AG09309 (cell line): ENCODE measurements around the gene NIPA2.

ENCODE experiments used
- DNase-seq: peaks from one replicate; pipeline ENCODE4 v3.0.0-alpha.2; 2010; ENCODE audit warnings: low read depth
- H3K4me3 ChIP-seq: 2 replicates; pipeline ENCODE4 v1.5.1; 2011; ENCODE audit warnings: mild to moderate bottlenecking, low read depth, low read length, moderate library complexity; ENCODE audit not compliant: control insufficient read depth
- TF ChIP-seq, protein P1 (sequence below): IDR thresholded peaks from 2 replicates; pipeline ENCODE4 v1.5.1; 2011; ENCODE audit warnings: mild to moderate bottlenecking, low read depth, low read length, inconsistent platforms; ENCODE audit not compliant: insufficient read depth, control insufficient read depth; ENCODE audit errors: missing control alignments

NIPA2 gene

GRCh38 chr15:22904736-22905135 lies 66.3 kb downstream of the NIPA2 start:
- TF ChIP-seq, protein P1, sequence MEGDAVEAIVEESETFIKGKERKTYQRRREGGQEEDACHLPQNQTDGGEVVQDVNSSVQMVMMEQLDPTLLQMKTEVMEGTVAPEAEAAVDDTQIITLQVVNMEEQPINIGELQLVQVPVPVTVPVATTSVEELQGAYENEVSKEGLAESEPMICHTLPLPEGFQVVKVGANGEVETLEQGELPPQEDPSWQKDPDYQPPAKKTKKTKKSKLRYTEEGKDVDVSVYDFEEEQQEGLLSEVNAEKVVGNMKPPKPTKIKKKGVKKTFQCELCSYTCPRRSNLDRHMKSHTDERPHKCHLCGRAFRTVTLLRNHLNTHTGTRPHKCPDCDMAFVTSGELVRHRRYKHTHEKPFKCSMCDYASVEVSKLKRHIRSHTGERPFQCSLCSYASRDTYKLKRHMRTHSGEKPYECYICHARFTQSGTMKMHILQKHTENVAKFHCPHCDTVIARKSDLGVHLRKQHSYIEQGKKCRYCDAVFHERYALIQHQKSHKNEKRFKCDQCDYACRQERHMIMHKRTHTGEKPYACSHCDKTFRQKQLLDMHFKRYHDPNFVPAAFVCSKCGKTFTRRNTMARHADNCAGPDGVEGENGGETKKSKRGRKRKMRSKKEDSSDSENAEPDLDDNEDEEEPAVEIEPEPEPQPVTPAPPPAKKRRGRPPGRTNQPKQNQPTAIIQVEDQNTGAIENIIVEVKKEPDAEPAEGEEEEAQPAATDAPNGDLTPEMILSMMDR, result no peak
- no peak for DNase-seq

DNA sequence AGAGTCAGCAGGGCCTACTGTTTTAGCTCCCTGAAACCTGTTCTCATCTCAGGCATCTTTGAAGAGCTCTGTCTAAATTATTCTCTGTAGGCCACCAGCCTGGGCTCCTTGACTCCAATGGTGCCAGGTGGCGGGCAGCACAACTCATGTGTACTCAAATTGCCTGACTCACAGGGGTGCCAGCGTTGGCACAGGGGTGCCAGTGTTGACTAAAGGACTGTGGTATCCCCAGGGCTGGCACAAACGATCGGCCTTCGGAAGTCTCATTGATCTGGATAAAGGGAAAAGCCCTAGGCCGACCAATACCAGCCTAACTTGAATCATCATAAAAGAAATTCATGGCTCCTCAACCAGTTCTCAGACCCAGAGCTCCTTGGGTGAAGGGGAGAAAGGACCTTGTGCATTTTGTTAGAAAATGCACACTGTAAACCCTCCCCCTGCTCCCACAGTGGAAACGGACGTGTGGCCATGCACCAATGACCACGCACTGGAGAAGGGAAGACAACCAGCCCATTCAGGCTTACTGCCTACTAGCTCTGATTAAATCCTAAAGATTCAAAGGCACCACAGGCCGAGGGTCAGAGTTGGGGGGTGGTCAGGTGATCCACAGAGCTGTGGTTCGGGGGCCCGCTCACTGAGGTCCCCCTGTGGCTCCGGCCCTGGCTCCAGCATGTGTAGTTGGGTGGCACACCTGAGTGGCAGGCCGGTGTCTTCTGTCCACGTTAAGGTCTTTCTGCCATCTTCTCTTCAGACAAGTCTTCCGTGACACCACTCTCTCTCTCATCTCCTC lies 68.9 kb downstream of the NIPA2 start:
- H3K4me3 ChIP-seq, result no peak overlapping the region
- DNase-seq, result no peak
- TF ChIP-seq, protein P1, result no peak

More at GRCh38 chr15:22904736-22905135, 66.3 kb downstream of the NIPA2 start:
- no peak overlapping the region for H3K4me3 ChIP-seq

DNA sequence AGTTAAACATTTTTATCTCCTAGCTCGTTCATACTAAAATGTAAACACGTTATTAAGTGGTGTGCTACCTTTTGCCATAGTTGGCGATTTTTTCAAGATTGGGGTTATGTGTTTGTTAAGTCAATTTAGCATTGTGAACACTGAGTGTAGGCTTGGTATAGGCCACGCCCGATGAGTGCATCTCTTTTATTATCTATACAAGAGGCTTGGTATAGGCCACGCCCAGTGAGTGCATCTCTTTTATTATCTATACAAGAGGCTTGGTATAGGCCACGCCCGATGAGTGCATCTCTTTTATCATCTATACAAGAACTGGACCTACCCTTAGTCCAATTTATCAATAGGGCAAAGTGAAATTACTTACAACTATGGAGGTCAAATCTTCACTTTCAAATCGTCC lies 70.4 kb downstream of the NIPA2 start:
- TF ChIP-seq, protein P1, result no peak
- DNase-seq, result no peak
- no peak overlapping the region for H3K4me3 ChIP-seq

DNA sequence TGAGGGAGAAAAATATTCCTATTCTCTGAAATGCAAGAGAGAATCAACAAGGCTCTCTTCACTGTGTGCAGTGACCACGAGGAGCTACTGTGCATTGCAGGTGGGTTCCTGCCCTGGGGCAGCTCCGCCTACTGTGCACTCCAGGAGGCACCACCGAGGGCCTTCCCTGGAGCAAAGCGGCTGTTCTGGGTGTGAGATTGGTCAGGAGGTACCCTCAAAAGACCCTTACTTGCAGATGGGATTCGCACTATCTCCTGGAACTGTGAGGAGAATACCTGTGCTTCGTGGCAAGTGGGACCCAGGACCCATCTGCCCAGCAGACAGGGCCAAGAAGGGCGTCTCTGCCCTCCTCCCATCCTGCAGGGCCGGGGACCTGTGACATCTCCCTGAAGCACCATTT lies 72.8 kb downstream of the NIPA2 start:
- no peak for DNase-seq

GRCh38 chr15:22912256-22912655 lies 73.8 kb downstream of the NIPA2 start:
- no peak overlapping the region for H3K4me3 ChIP-seq
- no peak for DNase-seq
- TF ChIP-seq, protein P1, result no peak

More for the DNA sequence above, 72.8 kb downstream of the NIPA2 start:
- no peak overlapping the region for H3K4me3 ChIP-seq
- TF ChIP-seq, protein P1, result no peak

DNA sequence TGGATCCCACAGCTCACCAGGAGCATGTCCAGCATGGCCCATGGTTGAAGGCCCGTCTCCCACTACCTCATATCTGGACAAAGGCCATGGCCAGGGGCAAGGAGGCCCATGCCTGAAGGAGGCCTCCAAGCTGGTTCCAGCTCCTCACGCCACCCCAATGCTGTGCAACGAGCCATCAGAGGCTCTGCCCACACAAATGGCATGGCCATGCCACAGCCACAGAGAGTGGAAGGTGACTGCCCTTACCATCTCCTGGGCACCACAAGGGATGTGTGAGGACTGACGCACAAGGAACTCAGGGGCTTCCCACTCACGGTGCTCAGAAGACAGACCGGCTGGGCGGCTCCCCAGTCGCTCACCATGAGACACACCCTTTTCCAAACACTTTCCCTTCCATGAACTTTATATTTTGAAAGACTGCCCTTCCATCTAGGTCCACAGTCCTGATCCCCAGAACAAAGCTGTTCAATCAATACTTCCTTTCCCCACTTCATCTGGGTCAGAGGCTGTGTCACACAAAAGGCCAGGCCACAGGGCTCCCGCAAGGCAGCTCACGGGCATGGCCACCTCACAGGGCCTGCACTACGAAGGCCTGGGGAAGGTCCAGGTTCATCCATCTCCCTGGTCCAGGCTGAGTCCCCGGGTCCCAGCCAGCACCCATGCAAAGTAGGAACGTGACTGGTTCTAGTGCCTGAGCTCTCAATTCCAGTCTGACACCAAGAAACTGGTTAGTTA lies 75.3 kb downstream of the NIPA2 start:
- no peak for DNase-seq
- TF ChIP-seq, protein P1, result no peak
- H3K4me3 ChIP-seq, result no peak overlapping the region
